Endothelial cell of umbilical vein (primary cell): Measurements from ENCODE around the gene WASF2. TPM values are rescaled to one million over a fixed set of nuclear protein-coding genes. Genes with fewer than 3 reads are reported as not detected.

Experiments used
- BruUV-seq: library from RNA; stranded (reverse); fragments of 400-500 nt; replicated peaks from 2 replicates; lab custom pipeline; 2021; lab: Mats Ljungman, UMichigan
- CTCF ChIA-PET: fragments of 300-600, 350-600 bp; sonication (Branson Sonifier 250); formaldehyde crosslinking; loops from one replicate; lab custom pipeline; 2021; ENCODE audit warnings: antibody characterized with exemption, inconsistent platforms; lab: Charles Lee
- POLR2A ChIA-PET: fragments of 300-600, 350-600 bp; sonication (Branson Sonifier 250); formaldehyde crosslinking; loops from one replicate; lab custom pipeline; 2021; ENCODE audit warnings: antibody characterized with exemption, inconsistent platforms; lab: Charles Lee
- DNase-seq: peaks from one replicate; pipeline ENCODE4 v3.0.0-alpha.2; 2011; ENCODE audit warnings: low read depth, low spot score
- FAIRE-seq: peaks from 2 replicates; lab custom pipeline; 2011; peaks lifted over from hg19 to GRCh38; lab: Jason Lieb, UNC
- H2AFZ ChIP-seq: 2 replicates; pipeline ENCODE4 v1.6.0; 2012; ENCODE audit warnings: low read depth, low read length, control low read depth, inconsistent platforms
- H3K27ac ChIP-seq: 2 replicates; pipeline ENCODE4 v1.5.1; 2011; ENCODE audit warnings: low read depth, mild to moderate bottlenecking, control low read depth, low read length, moderate library complexity; ENCODE audit not compliant: insufficient read depth
- H3K27me3 ChIP-seq, 2 experiments: 2 replicates each; pipeline versions ENCODE4 v1.6.0 to v1.6.1; 2011; ENCODE audit warnings: low read length in 2 of 2, mixed read lengths in 1 of 2; ENCODE audit not compliant: control insufficient read depth in 2 of 2, insufficient read depth in 2 of 2
- H3K36me3 ChIP-seq, 2 experiments: 2 replicates in 1 of 2; 3 replicates in 1 of 2; pipeline ENCODE4 v1.5.1; 2011; ENCODE audit warnings: low read length in 2 of 2, mild to moderate bottlenecking in 1 of 2, moderate library complexity in 1 of 2; ENCODE audit not compliant: control insufficient read depth in 2 of 2, insufficient read depth in 2 of 2; ENCODE audit errors: extremely low read depth in 1 of 2
- H3K4me1 ChIP-seq: 3 replicates; pipeline ENCODE4 v1.5.1; 2011; ENCODE audit warnings: mild to moderate bottlenecking, low read length; ENCODE audit not compliant: control insufficient read depth, insufficient read depth; ENCODE audit errors: extremely low read depth
- H3K4me2 ChIP-seq: 2 replicates; pipeline ENCODE4 v1.6.1; 2011; ENCODE audit warnings: low read length, control low read depth, mixed read lengths; ENCODE audit not compliant: insufficient read depth
- H3K4me3 ChIP-seq, 3 experiments: fragments of 200-600 bp in 1 of 3; sonication (generic), shearing (Covaris generic) in 1 of 3; replicated peaks in 1 of 3; 2 replicates each; pipeline ENCODE4 v1.5.1; 2011 to 2016; ENCODE audit warnings: control low read depth in 3 of 3, low read length in 3 of 3, mild to moderate bottlenecking in 2 of 3, inconsistent platforms in 1 of 3, low read depth in 1 of 3, moderate library complexity in 1 of 3; ENCODE audit not compliant: insufficient read depth in 1 of 3
- H3K79me2 ChIP-seq: 2 replicates; pipeline ENCODE4 v1.6.0; 2012; ENCODE audit warnings: low read length, inconsistent platforms; ENCODE audit not compliant: control insufficient read depth, insufficient read depth
- H3K9ac ChIP-seq: replicated peaks from 2 replicates; pipeline ENCODE3; 2011; ENCODE audit warnings: low read length, control low read depth; ENCODE audit not compliant: insufficient read depth; ENCODE audit errors: extremely low read depth
- H3K9me1 ChIP-seq: replicated peaks from 3 replicates; pipeline ENCODE4 v1.6.0; 2011; ENCODE audit warnings: mild to moderate bottlenecking, low read length; ENCODE audit not compliant: control insufficient read depth, insufficient read depth; ENCODE audit errors: extremely low read depth
- H3K9me3 ChIP-seq: replicated peaks from 2 replicates; pipeline ENCODE4 v1.5.1; 2012; ENCODE audit warnings: low read length, inconsistent platforms; ENCODE audit not compliant: control insufficient read depth, insufficient read depth
- H4K20me1 ChIP-seq: replicated peaks from 2 replicates; pipeline ENCODE3; 2011; ENCODE audit warnings: mild to moderate bottlenecking, low read length; ENCODE audit not compliant: control insufficient read depth, insufficient read depth; ENCODE audit errors: extremely low read depth
- CTCF ChIP-seq, 2 donors: IDR thresholded peaks; 1 replicate in 1 of 2; 2 replicates in 1 of 2; pipeline ENCODE4 v1.5.1; 2011; ENCODE audit warnings: low read length in 2 of 2, mild to moderate bottlenecking in 2 of 2, moderate library complexity in 2 of 2, control low read depth in 1 of 2, inconsistent platforms in 1 of 2, low read depth in 1 of 2; ENCODE audit not compliant: insufficient read depth in 1 of 2; ENCODE audit errors: extremely low read depth in 1 of 2
- FOS ChIP-seq: IDR thresholded peaks from 2 replicates; pipeline ENCODE4 v1.6.1; 2011; ENCODE audit warnings: mild to moderate bottlenecking, low read length, moderate library complexity, borderline replicate concordance; ENCODE audit not compliant: insufficient read depth
- GATA2 ChIP-seq: IDR thresholded peaks from 2 replicates; pipeline ENCODE4 v1.7.0; 2011; ENCODE audit warnings: low read depth, mild to moderate bottlenecking, moderate library complexity, mixed read lengths, low read length; ENCODE audit not compliant: insufficient read length, insufficient read depth
- JUN ChIP-seq: IDR thresholded peaks from 2 replicates; pipeline ENCODE4 v1.6.1; 2011; ENCODE audit warnings: borderline replicate concordance, low read depth; ENCODE audit not compliant: insufficient read length, insufficient read depth
- MYC ChIP-seq: IDR thresholded peaks from one replicate; pipeline ENCODE4 v1.6.1; 2011; ENCODE audit warnings: mild to moderate bottlenecking, low read depth, low read length
- POLR2A ChIP-seq: IDR thresholded peaks from 2 replicates; pipeline ENCODE4 v1.6.1; 2012; ENCODE audit warnings: low read depth, mild to moderate bottlenecking, control low read depth, low read length
- POLR2AphosphoS5 ChIP-seq: IDR thresholded peaks from 2 replicates; pipeline ENCODE4 v1.6.1; 2012; ENCODE audit warnings: low read depth, mild to moderate bottlenecking, control low read depth, low read length, moderate library complexity; ENCODE audit not compliant: insufficient read depth
- dilution Hi-C: fragments of 300-500 bp; cut with MboI; formaldehyde crosslinking; loops from one replicate; pipeline ENCODE4 v1.15.0; 2019; ENCODE audit warnings: low sequenced_read_pairs; ENCODE audit not compliant: extremely low pct_ligation_motif_present
- intact Hi-C: fragments of 100-400 bp; cut with micrococcal nuclease; formaldehyde crosslinking; loops from one replicate; pipeline ENCODE4 v1.10.0; 2022
- polyA plus RNA-seq, 4 experiments: library from polyadenylated mRNA; depleted of rRNA in 3 of 4; stranded (reverse) in 3 of 4; unstranded in 1 of 4; fragments of >200 nt; gene quantifications; 2 replicates each; pipeline versions ENCODE4 v1.2.1 to v1.2.3, GENCODE V29; 2011 to 2012; ENCODE audit warnings: missing spikeins in 1 of 4
- total RNA-seq: library from RNA; stranded (reverse); gene quantifications from 2 replicates; pipeline ENCODE4 v1.2.3, GENCODE V29; 2021

WASF2 gene
- total and polyA plus RNA-seq, 2 donors (not counting 3 experiments of a cell fraction or from before 2014, with no cell fraction given), result 76.9 to 172 TPM

- intact Hi-C loops, result loop anchor here (2.0 kb wide), 1 partner anchor 26 kb away; no protein-coding TSS in a partner anchor
- Histone ChIP-seq H3K4me2 (no peak overlapping the region), H3K9ac (no peak overlapping the region), H4K20me1 (no peaks in the 10 kb centered on the region), H3K9me3 (no peaks in the 10 kb centered on the region), H3K36me3 (peaks cover 5 to 19% of the 10 kb centered on the region in 2 experiments), H3K4me1 (peaks cover 4% of the 10 kb centered on the region), H3K27ac (no peak overlapping the region), H3K9me1 (no peaks in the 10 kb centered on the region), H2AFZ (no peak overlapping the region), H3K79me2 (no peaks in the 10 kb centered on the region), H3K27me3 (no peaks in the 10 kb centered on the region), H3K4me3 (no peak overlapping the region)
- CTCF ChIA-PET, result interaction anchor here (0.8 to 3.0 kb wide), 7 partner anchors 13 to 208 kb away, joined by 3 to 33 read pairs (median 3); partner anchors contain the start of gene AHDC1
- dilution Hi-C loops, result loop anchor here (25.0 kb wide), 1 partner anchor 184 kb away; no protein-coding TSS in a partner anchor
- DNase-seq (peak; percentile 51), FAIRE-seq (no peak)
- no TSS peak for BruUV-seq
- TF ChIP-seq CTCF (IDR thresholded peaks at IDR 0.05; ENCODE audit: extremely low read depth in 1 of 2, insufficient read depth in 1 of 2, low read depth in 1 of 2, low read length in 2 of 2) (peak in 1 of 2 donors; percentile 3), FOS (no peak)
- POLR2A ChIA-PET, result no interaction called here
Measured at GRCh38 chr1:27403065-27403726, 86.8 kb downstream of the WASF2 start.

- intact Hi-C loops (loop anchor here (1.0 to 2.0 kb wide), 2 partner anchors 26 to 204 kb away; no protein-coding TSS in a partner anchor), dilution Hi-C loops (loop anchor here (25.0 kb wide), 1 partner anchor 185 kb away; no protein-coding TSS in a partner anchor)
- peaks cover 4% of the 10 kb centered on the region for H3K4me1 ChIP-seq
- FAIRE-seq (peak; percentile 70), DNase-seq (peak; percentile 74)
- H3K9me1 ChIP-seq, result no peaks in the 10 kb centered on the region
- POLR2A ChIA-PET, result interaction anchor here (0.8 kb wide), 1 partner anchor 86 kb away, joined by 3 read pairs; no protein-coding TSS in a partner anchor
- H3K27ac ChIP-seq, result no peak overlapping the region
- no peak overlapping the region for H2AFZ ChIP-seq
- no peaks in the 10 kb centered on the region for H3K9me3 ChIP-seq
- H4K20me1 ChIP-seq, result no peaks in the 10 kb centered on the region
- CTCF ChIA-PET, result interaction anchor here (0.6 to 3.0 kb wide), 9 partner anchors 14 to 261 kb away, joined by 3 to 33 read pairs (median 3); partner anchors contain the start of gene AHDC1
- H3K36me3 ChIP-seq, result peaks cover 0 to 11% of the 10 kb centered on the region in 2 experiments
- TF ChIP-seq CTCF (IDR thresholded peaks at IDR 0.05; ENCODE audit: extremely low read depth in 1 of 2, insufficient read depth in 1 of 2, low read depth in 1 of 2, low read length in 2 of 2) (peak; percentile 57 to 81), POLR2A (no peak), MYC (no peak), JUN (no peak), FOS (no peak), POLR2AphosphoS5 (no peak), GATA2 (no peak)
- no peaks in the 10 kb centered on the region for H3K79me2 ChIP-seq
- H3K27me3 ChIP-seq, result no peaks in the 10 kb centered on the region
- H3K4me2 ChIP-seq, result no peak overlapping the region
- H3K4me3 ChIP-seq, result no peak overlapping the region
- no TSS peak for BruUV-seq
- H3K9ac ChIP-seq, result no peak overlapping the region
Measured at GRCh38 chr1:27402349-27402754, 87.6 kb downstream of the WASF2 start.
